HG03196 (cell line): ENCODE data around the gene EPHB6.

Source experiments
- ATAC-seq: cut with Tn5 transposase; IDR thresholded peaks from one replicate; pipeline ENCODE4 v1.9.1; 2021; ENCODE audit not compliant: unreplicated experiment

Gene EPHB6

DNA sequence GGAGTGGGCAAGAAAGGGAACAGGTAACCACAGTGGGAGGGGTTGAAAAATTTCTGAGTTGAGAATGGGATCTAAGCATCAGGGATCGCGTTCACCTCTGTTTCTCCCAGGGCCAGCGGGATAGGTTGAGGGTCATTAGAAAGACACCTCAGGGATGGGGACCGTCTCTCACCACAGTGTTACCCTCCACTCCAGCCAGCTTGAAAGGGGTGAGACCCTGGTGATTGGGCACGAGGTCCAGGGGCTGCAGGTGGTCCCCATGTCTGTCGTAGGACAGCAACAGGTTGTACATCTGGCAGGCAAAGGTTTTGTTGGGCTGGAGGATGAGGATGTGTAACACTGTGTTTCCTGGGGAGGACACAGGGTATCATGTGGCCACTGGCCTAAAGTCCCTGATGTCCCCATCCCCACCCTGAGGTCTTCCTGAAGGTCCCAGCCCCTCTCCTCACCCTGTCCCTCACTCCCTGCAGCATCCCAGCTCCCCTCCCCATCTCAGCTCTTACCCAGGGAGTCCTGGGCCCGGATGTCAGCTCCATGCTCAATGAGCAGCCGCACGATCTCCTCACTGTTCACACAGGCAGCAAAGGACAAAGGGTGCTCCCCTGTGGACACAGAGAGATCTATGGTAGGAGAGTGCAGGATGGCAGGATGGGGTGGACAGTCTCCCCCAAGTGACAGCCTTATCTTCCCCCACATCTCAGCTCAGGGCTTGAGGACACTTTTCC is 21.5 kb downstream of the EPHB6 start:
- ATAC-seq, result no peak

DNA sequence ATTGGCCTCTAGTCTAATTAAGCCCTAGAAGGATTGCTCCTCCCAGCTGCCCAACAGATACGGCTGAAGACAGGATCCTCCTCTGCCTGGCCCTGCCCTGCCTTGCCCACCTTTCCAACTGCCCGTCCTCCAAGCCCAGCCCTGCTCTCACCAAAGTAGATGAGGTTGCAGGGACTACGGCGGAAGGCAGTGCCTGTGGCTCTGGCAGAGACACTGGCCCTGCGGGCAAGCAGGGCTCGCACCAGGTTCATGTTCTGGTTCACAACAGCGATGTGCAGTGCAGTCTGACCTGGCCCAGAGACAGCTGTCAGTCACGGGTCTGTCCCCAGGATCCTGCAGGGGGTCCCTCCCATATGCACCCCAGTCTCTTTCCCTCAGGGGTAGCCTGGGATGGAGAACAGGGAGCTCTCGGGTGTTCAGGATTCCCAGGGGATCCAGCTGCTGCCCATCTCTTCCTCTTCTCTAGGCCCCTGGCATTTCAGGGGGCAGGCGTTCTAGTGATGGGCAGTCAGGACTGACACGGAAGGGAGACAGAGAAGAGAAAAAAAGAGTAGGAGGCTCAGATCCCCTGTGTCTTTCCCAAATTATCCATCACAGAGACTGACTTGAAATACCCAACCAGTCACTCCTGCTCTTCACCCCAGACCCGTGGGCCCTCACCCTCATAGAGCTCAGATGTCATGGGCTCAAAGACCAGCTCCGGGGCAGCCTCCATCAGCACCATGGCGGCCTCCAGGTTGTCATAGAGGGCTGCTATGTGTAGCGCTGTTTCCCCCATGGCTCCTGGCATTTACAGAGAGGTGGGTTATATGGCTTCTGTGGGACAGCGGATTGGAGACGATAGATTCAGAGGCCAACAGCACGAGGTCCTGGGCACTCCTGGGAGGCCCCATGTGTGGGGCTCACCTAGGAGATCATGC is 22.4 kb downstream of the EPHB6 start:
- no peak for ATAC-seq

DNA sequence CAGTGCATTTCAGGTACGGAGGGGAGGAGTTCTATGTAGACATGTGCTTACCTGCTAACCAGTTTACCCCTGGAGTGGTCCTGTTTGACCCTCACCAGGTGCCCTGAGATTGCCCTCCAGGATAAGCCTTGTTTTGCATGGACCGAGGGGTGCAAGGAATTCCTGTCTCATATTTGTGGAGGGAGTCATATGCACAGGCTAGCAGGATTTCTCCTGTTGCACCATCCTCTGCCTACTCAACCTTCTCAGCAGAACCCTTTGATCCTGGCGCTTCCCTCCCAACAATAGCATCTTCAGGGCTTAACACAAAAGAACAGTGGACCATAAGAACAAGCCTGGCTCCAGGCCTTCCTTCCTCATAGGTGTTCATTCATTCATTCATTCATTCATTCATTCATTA is 23.4 kb downstream of the EPHB6 start:
- no peak for ATAC-seq

DNA sequence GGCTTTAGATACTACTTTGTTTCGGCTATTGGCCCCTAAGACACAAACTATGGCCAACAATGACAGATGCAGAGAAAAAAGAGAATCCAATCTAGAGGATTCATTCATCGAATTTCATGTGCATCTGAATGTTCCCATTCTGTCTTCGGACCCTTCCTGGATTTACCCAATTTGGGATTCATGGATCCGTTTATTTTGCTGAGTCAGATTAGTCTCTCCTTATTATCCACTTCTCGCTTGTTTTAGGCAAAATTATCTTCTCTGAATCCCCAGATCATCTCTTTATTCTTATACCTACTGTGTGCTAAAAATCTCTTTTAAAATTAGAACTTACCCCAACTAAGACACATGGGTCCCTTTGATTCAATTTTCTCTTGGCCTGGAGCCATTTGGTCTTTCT is 24.2 kb downstream of the EPHB6 start:
- ATAC-seq, result no peak

DNA sequence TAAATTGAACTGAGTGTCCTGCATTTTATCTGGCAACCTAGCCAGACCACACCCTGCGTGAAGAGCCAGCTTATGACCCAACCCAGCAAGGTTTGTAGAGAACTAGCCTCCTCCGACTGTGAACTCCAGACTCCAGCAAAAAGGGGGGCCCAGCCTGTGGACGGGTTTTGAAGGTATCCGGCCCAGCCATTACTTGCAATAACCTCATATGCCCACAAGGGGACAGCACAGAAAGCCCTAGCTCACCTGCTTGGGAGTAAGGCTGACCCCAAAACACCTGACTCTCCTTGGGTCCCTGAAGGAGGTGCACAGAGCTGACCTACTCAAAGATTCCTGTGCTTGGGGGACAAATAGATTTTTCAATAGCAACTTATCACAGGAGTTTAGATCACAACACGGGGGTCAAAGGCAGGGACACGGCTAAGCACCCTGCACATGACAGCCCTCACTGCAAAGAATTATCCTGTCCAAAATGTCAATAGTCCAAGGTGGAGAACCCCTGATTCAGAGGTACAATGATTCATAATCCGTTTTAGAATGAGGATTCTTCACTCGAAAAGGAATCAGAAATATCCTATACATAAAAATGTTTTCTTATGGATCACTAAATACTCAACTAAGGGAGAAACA is 26.1 kb downstream of the EPHB6 start:
- ATAC-seq, result no peak

DNA sequence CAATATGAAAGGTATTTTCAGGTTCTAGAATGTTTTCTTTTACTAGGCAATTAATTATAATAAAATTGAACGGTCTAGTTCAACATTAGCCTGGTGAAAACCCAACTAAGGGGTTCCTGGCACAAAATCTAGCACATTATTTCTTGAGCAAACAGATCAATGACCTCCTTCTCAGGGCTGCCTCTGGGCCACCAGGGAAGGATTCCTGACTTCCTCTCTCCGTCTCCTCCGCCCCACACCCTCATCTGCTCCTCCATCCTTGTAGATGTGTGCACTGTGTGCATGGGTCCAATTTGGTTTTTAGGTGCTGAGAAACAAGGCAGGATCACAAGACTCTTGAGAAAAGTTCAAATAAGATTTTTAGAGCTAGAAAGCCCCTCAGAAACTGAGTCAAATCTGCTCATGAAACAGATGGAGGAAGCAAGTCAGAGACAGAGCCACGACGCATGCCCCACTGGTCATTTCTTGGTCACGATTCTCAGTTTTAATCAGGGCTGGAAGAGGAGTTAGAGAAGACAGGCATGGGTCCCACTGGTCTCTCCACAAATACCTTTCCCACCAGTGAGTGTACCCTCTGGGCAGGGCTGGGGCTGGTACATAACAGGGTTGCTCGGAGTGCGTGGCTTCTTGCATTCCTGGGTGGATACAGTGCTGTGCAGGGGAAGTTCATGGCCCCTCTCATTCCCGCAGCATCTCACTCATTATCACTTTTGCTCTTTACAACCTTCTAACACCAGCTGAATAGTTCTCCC is 26.9 kb downstream of the EPHB6 start:
- no peak for ATAC-seq

DNA sequence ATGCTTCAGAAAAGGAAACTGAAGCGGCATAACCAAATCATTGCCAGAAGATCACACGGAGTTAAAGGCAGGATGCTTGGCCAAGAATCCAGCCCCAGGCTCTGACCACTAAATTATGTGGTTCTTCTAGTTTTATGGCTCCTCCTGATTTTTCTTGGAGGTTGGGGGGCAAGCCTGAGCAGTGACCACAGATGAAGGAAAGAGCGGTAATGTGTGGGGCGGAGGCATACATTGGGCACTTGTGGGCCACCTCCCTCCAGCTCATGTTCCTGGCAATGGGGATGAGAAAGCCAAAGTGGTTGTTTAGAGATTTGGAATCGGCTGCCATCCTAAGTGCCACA is 27.4 kb downstream of the EPHB6 start:
- no peak for ATAC-seq

DNA sequence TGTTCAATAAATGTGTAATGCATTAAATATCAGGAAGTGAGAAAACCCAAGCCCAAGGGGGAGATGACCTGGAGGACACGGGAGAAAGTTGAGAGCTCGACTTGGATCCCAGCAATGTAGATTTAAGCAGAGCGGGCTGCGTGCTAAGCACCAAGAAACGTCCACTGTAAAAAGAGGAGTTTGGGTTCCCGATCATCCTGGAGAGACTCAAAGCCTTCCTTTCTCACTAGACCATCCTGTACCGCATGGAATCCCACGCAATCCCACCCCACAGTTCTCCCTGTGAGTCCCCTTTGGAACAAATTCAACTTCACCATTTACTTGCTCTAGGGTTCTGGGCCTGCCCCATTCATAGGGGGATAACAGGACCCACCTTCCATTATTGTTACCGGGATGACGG is 28.3 kb downstream of the EPHB6 start:
- no peak for ATAC-seq

DNA sequence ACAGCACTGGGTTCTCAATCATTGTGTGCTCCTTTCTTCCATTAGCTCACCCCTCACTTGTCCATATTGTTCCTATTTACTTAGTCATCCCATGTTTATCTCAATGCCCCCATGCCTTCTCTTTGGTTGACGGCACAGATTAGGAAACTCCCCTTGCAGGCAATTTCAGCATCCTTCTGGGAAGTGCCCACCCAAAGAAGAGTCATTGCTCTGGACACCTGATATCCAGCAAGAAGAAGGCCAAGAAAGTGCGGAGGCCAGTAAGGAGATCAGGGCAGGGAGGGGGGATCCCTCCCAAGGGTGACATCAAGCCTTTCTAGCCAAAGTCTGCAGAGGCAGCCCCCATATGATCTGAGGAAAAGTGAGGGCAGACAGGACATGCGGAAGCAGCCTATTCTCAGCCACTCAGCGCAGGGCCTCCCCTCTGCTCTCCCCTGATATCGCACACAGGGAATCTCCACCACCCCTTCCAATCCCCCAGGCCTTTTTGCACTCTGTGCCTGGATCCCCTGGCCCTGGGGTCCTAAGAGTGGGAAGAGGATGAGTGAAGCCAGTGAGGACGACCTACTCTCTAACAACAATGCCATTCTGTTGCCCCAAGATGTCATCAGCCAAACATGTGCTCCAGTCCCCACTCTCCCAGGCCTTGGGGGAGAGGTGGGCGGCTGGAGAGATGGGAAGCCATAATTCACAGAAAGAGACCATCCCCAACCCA is 28.9 kb downstream of the EPHB6 start:
- ATAC-seq, result no peak

DNA sequence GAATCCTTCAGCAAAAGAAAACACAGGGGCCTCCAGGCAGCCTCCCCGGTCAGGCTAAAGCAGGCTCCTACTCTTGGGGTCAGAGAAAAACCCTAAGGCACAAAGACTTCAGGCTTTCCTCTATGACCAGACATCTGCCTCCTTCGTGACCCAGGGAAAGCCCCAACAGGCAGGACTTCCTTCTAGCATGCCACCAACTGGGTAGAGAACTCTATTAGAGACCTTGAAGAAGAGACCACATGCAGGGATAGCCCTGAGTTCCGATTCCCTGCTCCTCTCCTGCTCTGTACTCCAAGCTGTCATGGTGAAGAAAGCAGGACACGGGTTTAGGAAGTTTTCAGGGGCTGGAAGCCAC is 29.4 kb downstream of the EPHB6 start:
- no peak for ATAC-seq

DNA sequence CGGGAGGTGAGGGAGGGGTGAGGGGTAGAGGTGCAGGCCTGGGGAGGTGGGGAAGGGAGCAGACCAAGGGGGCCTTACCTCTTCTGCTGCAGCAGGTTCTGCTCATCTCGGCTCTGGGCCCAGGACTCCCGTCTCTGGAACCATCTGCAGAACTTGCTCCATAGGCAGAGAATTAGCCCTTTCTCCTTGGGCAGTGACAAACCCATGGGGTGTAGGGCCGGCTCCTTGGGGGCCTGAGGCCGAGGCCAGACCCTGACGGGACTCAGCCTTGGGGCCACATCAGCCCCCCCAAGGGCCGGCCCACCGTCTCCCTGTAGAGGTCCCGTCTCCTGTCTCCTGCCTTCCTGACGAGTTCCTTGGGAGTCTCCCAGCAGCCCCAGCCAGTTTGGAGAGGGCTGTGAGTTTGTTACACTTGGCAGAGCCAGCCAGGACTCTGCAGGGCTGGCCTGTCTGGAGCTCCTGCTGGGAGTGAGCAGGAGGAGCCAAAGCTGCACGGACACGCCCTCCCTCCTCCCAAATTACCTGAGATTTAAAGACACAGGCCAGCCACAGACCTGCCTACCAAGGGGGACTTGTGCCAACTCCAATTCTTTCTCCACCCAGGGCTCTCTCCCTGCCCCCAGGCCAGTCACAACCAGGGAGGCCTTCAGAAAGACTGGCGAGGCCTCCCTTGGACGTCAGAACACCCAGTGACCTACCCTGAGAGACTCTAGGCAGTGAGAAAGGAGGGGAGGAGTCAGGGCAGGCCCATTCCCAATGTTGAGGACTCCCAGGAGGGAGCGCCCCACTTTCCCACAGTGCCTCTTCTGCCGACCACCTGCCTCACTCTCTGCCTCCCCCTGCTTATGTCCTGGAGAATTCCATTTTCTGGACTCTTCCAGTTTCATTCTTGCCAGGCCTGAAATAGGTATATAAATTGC is 30.7 kb downstream of the EPHB6 start, which contains the start of gene TRPV6:
Gene TRPV6 (minus strand): TSS at position 435 of the 920 bp plus-strand sequence.
- no peak for ATAC-seq

DNA sequence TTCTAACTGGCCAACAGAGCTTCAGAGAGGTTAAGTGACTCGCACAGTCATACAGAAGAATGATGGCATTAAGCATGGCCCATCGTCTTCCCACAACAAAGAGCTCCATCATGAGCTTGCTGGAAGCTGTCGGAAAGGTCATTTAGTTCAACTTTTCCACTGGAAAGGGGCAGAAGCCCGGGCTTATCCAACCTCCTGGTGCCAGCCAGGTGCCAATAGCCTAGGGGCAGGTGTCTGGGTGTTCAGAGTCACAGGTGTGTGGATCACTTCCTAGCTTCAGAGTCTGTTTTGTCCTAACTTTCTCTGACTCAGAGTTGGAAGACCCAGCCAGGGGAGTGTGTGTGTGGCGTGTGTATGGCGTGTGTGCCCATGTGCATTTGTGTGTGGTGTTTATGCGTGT is 32.0 kb downstream of the EPHB6 start:
- no peak for ATAC-seq

DNA sequence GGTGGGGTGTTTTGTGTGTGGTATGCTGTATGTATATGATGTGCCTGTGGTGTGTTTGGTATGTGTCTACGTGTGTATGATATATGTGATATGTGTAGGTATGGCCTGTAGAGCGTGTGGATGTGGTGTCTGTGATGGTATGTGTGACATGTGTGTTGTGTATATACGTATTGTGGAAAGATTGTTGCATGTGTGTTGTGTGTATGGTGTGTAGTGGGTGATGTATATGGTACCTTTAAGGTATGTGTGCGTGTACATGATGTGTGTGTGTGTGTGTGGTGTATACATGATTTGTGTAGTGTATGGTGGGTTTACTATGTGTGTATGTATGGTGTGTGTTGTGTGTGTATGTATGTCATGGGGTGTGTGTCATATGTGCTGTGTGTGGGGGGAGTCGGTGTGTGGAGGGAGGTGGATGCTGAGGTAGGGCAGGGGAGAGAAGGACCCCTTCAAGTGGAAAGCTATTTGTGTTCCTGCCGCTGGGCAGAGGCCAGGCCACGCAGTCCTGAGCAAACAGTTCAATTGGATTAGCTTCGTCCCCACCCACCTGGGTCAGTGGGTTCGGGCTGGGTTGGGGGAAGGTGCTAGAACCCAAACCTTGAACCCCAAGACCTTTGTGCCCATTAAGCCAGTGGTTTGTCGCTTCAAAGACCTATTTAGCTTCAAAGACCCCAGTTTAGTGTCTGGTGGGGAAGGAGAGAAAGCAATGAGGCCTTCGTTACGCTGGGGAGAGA is 32.6 kb downstream of the EPHB6 start:
- ATAC-seq, result no peak

DNA sequence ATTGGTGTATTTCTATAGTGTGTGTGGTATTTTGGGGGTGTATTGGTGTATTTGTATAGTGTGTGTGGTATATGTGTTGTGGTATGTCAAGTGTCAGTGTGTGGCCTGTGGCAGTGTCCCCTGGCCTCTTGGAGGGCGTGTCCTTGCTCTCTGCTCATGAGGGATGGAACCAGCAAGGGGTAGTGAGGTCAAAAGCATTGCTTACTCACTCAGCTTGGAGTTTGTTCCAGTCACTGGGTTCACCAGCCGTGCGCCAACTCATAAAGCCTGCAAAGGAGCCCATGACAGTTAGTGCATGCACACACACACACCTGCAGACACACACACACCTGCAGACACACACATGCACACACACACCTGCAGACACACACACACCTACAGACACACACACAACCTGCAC is 34.9 kb downstream of the EPHB6 start:
- no peak for ATAC-seq

DNA sequence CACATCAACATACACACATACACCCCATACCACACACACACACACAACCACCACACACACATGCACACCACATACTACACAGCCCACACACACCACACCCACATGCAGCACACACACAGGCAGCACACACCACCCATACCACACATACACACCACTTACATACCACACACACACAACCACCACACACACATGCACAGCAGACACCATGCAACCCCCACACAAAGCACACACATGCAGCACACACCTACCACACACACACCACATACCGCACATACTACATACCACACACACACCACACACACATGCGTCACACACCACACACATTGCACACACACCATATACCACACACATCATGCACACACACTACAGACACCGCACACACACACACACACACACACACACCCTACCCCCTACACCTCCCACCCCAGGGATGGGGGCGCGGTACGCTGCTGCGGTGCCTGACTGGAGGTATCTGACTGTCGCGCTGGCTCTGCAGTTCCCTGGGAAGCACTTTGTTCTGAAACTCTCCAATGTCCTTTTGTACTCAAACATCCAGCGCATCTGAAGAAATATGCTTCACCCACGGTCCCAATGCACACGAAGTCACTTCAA is 36.1 kb downstream of the EPHB6 start:
- no peak for ATAC-seq

DNA sequence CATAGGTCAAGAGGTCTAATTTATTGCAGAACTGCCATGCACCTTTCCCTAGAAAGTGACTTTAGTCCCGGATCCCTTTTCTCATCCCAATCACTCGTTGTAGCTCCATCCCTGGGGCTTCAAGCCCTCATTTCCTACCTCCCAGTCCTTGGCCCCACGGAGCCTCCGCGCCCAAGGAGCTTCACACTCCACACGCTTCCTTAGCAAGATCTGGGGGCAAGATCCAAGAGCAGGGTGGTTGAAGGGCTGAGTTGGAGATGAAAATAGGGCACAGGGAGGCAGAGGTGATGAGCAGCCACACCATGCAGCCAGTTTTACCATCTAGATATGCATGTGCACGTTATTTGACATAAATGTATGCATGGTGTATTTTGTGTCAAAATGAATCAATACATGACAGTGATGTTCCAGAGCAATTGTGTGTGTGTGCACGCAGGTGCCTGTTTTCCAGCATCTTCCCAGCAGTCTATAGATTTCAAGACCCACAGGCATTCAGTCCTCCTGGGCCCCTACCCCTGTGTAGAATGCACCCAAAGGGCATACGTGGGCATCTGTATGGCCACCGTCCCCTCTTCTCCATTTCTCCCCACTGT is 36.7 kb downstream of the EPHB6 start:
- ATAC-seq, result no peak

DNA sequence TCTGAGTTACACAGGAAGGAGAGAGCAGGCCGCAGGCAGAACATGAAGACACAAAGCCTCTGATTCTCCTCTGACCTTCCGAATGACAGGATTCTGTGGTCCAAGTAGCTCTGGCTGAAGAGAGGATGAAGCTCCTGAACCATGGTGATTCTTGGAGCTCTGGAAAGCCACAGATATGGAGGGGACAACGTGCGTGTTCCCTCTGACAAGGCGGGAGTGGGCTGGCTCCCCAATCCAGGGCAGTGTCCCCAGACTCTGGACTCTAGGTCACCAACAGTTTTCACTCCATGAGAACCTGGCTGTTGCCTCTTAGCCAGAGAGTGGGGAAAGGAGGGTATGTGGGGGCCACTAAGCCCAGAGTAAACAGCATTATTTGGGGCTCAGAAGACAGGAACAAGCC is 38.1 kb downstream of the EPHB6 start:
- no peak for ATAC-seq
